ENCODE data around the gene IRS1.

Gene IRS1

DNA sequence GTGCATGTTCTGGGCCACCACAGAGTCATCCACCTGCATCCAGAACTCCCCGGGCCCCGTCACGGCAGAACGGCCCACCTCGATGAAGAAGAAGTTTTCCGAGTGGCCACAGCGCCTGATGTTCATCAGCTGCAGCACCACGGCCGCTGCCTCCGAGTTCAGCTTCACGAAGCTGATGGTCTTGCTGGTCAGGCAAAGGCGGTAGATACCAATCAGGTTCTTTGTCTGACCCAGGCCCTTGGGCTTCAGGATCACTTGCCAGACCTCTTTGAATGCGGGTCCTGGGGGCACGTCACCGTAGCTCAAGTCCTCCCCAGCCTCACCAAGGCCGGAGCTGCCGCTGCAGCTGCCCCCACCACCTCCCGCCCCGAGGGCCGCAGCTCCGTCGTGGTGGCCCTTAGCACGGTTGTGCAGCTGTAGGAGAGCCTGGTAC lies 1.6 kb downstream of the IRS1 start:
- no peaks in the 10 kb centered on the region for H3K27me3 ChIP-seq (replicated peaks; ENCODE audit: control insufficient read depth, insufficient read depth, low read length, poor library complexity, severe bottlenecking)
- H3K9me3 ChIP-seq (ENCODE audit: control insufficient read depth, low read length), result no peaks in the 10 kb centered on the region
- H3K4me1 ChIP-seq (ENCODE audit: control insufficient read depth, insufficient read depth, low read length, poor library complexity, severe bottlenecking), result peaks cover 23% of the 10 kb centered on the region
- H3K36me3 ChIP-seq (ENCODE audit: control insufficient read depth, insufficient read depth, low read length), result no peaks in the 10 kb centered on the region
- H3K4me3 ChIP-seq (ENCODE audit: insufficient read depth, low read depth, low read length, poor library complexity, severe bottlenecking), result peak overlapping the region; percentile 88
- no peak overlapping the region for H3K27ac ChIP-seq (ENCODE audit: insufficient read depth, low read length, poor library complexity, severe bottlenecking)
- no peak for DNase-seq

DNA sequence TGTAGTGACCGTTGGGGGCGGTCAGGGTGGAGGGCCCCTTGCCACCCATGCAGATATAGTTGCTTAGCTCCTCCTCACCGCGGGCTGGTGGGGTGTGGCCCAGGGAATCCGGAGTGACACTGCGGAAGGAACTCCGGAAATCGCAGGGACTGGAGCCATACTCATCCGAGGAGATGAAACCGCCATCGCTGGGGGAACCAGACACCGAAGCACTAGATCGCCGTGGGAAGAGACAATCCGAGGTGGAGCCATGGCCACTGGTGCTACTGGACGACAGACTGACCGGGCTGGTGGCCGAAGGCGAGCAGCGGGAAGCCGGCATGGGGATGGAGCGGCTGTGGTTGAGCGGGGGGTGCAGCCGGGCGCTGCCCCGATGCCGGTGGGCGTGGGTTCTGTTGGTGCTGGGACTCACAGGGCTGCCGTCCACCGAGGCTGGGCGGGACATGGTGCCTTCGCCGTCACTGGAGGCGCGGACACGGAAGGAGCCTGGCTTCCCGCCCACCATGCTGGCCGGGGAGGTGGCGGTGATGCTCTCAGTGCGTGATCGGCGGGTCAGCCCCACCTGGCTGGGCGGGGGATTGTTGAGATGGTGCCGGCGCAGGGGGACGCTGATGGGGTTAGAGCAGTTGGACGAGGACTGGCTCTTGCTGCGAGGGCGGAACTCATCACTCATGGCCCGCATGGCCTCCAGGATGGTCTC lies 2.2 kb downstream of the IRS1 start:
- Histone ChIP-seq H3K9me3 (ENCODE audit: control insufficient read depth, low read length) (no peaks in the 10 kb centered on the region), H3K36me3 (ENCODE audit: control insufficient read depth, insufficient read depth, low read length) (no peaks in the 10 kb centered on the region), H3K27ac (ENCODE audit: insufficient read depth, low read length, poor library complexity, severe bottlenecking) (no peak overlapping the region), H3K4me3 (ENCODE audit: insufficient read depth, low read depth, low read length, poor library complexity, severe bottlenecking) (no peak overlapping the region), H3K4me1 (ENCODE audit: control insufficient read depth, insufficient read depth, low read length, poor library complexity, severe bottlenecking) (peaks cover 24% of the 10 kb centered on the region), H3K27me3 (replicated peaks; ENCODE audit: control insufficient read depth, insufficient read depth, low read length, poor library complexity, severe bottlenecking) (no peaks in the 10 kb centered on the region)
- DNase-seq, result no peak

DNA sequence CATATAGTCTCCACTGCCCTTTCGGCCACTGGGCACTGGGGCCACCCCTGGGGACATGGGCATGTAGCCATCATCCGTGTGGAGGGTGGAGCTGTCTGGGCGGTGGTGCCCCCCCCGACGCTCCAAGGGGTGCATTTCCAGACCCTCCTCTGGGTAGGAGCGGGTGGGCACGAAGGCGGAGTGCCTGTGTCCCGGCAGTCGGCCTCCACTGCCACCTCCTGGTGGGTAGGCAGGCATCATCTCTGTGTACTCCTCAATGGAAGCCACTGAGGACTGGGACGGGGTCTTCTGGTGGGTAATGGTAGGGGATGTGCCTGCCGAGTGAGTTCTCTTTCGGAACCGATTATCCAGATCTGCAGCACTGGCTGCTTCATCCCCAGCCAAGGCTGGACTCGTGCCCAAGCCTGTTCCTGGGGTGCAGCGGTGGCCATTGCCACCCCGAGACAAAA lies 2.8 kb downstream of the IRS1 start:
- Histone ChIP-seq H3K9me3 (ENCODE audit: control insufficient read depth, low read length) (no peaks in the 10 kb centered on the region), H3K4me3 (ENCODE audit: insufficient read depth, low read depth, low read length, poor library complexity, severe bottlenecking) (no peak overlapping the region), H3K27ac (ENCODE audit: insufficient read depth, low read length, poor library complexity, severe bottlenecking) (no peak overlapping the region), H3K36me3 (ENCODE audit: control insufficient read depth, insufficient read depth, low read length) (no peaks in the 10 kb centered on the region), H3K27me3 (replicated peaks; ENCODE audit: control insufficient read depth, insufficient read depth, low read length, poor library complexity, severe bottlenecking) (no peaks in the 10 kb centered on the region), H3K4me1 (ENCODE audit: control insufficient read depth, insufficient read depth, low read length, poor library complexity, severe bottlenecking) (peaks cover 30% of the 10 kb centered on the region)
- DNase-seq, result no peak

DNA sequence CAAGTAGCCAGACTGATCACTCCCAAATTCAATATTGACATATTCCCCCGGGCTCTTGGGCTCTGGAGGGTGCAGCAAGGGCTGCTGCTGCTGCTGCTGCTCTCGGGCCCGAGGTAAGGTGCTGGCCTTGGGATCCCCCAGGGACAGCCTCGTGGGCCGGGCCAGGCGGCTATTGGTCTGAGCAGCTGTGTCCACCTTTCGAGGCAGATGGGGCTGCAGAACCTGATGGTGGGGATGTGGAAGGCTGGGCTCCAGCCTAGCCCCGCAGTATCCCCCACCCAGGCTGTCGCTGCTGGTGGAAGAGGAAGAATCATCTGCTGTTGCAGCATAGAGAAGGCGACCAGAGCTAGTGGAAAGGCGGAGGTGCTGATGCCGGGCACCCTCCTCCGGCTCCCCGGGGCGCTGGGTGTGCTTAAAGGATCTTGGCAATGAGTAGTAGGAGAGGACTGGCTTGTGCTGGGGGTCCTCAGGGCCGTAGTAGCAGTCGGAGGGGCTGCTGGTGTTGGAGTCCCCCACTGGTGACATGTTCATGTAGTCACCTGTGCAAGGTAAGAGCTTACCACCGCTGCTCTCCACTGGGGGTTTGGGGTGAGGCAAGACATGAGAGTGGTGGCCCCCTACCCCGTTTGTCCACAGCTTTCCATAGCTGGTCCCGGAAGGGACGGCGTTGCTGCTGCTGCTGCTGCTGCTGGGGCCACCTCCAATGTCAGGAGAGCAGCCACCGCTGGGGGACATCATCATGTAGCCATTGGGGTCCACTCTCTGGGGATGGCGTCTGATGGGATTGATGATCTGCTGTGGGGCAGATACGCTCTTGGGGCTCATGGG lies 3.4 kb downstream of the IRS1 start:
- H3K9me3 ChIP-seq (ENCODE audit: control insufficient read depth, low read length), result no peaks in the 10 kb centered on the region
- H3K4me1 ChIP-seq (ENCODE audit: control insufficient read depth, insufficient read depth, low read length, poor library complexity, severe bottlenecking), result peaks cover 30% of the 10 kb centered on the region
- H3K36me3 ChIP-seq (ENCODE audit: control insufficient read depth, insufficient read depth, low read length), result no peaks in the 10 kb centered on the region
- H3K4me3 ChIP-seq (ENCODE audit: insufficient read depth, low read depth, low read length, poor library complexity, severe bottlenecking), result no peak overlapping the region
- H3K27me3 ChIP-seq (replicated peaks; ENCODE audit: control insufficient read depth, insufficient read depth, low read length, poor library complexity, severe bottlenecking), result no peaks in the 10 kb centered on the region
- DNase-seq, result no peak
- no peak overlapping the region for H3K27ac ChIP-seq (ENCODE audit: insufficient read depth, low read length, poor library complexity, severe bottlenecking)

DNA sequence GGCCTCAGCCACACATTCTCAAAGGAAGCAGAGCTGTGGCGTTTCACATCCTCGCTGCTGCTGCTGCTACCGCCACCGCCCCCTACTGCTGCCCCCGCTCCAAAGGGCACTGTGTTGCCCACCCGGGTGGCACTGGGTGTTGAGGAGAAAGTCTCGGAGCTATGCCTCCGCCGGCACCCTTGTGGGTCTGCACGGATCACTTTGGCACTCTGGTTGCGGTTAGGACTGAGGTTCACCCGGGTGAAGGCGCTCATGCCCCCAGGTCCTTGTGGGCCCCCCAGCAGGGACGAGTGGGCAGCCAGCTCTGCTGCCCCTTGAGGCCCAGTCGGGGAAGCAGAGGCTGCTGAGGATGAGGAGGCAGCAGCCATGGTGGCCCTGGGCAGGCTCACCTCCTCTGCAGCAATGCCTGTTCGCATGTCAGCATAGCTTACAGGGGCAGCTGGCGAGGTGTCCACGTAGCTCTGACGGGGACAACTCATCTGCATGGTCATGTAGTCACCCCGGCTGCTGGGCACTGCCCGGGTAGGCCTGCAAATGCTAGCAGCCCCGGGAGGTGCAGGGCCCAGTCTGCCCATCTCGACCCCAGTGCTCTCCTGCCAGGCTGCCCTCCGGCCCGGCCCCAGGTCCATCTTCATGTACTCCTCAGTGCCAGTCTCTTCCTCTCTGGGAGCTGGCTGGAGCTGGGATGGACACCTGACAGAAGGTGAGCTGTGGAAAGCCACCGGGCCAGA lies 4.2 kb downstream of the IRS1 start:
- H3K27me3 ChIP-seq (replicated peaks; ENCODE audit: control insufficient read depth, insufficient read depth, low read length, poor library complexity, severe bottlenecking), result no peaks in the 10 kb centered on the region
- no peaks in the 10 kb centered on the region for H3K36me3 ChIP-seq (ENCODE audit: control insufficient read depth, insufficient read depth, low read length)
- no peak for DNase-seq
- H3K9me3 ChIP-seq (ENCODE audit: control insufficient read depth, low read length), result no peaks in the 10 kb centered on the region
- H3K4me3 ChIP-seq (ENCODE audit: insufficient read depth, low read depth, low read length, poor library complexity, severe bottlenecking), result no peak overlapping the region
- H3K4me1 ChIP-seq (ENCODE audit: control insufficient read depth, insufficient read depth, low read length, poor library complexity, severe bottlenecking), result peaks cover 29% of the 10 kb centered on the region
- no peak overlapping the region for H3K27ac ChIP-seq (ENCODE audit: insufficient read depth, low read length, poor library complexity, severe bottlenecking)

DNA sequence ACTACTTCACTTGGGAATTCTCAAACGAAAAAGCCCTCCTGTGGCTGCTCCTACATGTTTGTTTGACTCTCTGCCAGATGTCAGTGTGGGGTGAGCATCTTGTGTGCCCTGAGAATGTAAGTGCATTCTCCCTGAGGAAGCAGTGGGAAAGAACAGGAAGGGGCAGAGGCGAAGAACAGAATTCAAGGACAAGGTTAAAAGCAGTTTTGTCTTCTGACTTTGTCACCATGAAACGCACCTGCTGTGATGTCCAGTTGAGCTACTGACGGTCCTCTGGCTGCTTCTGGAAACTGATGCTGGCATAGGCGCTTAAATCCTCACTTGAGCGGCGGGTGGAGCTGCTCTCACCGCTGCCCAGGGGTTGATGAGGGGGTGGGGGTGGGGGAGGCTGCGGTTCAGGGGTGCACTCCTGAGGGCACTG lies 4.9 kb downstream of the IRS1 start:
- H3K4me1 ChIP-seq (ENCODE audit: control insufficient read depth, insufficient read depth, low read length, poor library complexity, severe bottlenecking), result peaks cover 23% of the 10 kb centered on the region
- H3K9me3 ChIP-seq (ENCODE audit: control insufficient read depth, low read length), result no peaks in the 10 kb centered on the region
- H3K36me3 ChIP-seq (ENCODE audit: control insufficient read depth, insufficient read depth, low read length), result no peaks in the 10 kb centered on the region
- H3K27me3 ChIP-seq (replicated peaks; ENCODE audit: control insufficient read depth, insufficient read depth, low read length, poor library complexity, severe bottlenecking), result no peaks in the 10 kb centered on the region
- no peak overlapping the region for H3K27ac ChIP-seq (ENCODE audit: insufficient read depth, low read length, poor library complexity, severe bottlenecking)
- H3K4me3 ChIP-seq (ENCODE audit: insufficient read depth, low read depth, low read length, poor library complexity, severe bottlenecking), result no peak overlapping the region
- DNase-seq, result no peak

DNA sequence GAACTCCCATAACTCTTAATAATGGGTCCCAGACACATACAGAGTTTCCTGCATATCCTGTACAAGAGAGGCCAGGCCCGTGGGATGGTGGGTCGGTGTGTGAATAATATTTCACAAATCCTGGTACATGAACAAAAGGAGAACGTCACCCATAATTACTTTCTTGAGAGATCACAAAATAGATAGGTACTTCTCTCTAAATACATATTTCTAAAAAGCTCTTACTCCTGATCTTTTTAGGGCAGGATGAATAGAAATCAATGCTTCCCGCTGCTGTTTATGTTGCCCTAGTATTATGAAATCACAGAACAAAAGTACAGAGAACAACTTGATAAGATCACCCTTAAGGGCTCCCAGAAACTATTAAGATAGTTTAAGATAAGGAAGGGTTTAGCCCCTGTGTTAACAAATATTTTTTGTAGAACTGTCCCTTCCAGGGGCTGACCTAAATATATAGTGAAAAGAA lies 5.4 kb downstream of the IRS1 start:
- Histone ChIP-seq H3K9me3 (ENCODE audit: control insufficient read depth, low read length) (no peaks in the 10 kb centered on the region), H3K36me3 (ENCODE audit: control insufficient read depth, insufficient read depth, low read length) (no peaks in the 10 kb centered on the region), H3K4me3 (ENCODE audit: insufficient read depth, low read depth, low read length, poor library complexity, severe bottlenecking) (no peak overlapping the region), H3K27ac (ENCODE audit: insufficient read depth, low read length, poor library complexity, severe bottlenecking) (no peak overlapping the region), H3K27me3 (replicated peaks; ENCODE audit: control insufficient read depth, insufficient read depth, low read length, poor library complexity, severe bottlenecking) (no peaks in the 10 kb centered on the region), H3K4me1 (ENCODE audit: control insufficient read depth, insufficient read depth, low read length, poor library complexity, severe bottlenecking) (peaks cover 20% of the 10 kb centered on the region)
- DNase-seq, result no peak

DNA sequence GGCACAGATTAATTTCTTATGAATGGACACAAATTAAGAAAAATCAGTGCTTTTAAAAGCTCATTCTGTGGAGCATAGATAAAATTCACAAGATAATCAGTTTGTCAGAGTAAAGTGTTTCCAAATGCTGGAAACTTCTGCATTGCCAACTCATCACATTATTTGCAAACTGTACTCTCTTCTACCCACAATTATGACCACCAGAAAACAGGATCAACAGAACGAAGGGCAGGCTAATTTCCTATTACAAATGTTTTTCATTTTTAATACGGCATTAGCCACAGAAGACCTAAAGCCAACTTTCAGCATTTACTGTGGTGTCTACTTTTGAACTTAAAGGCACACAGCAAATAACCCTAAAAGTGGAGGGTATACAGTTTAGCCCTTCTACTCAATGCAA lies 6.0 kb downstream of the IRS1 start:
- no peak overlapping the region for H3K27ac ChIP-seq (ENCODE audit: insufficient read depth, low read length, poor library complexity, severe bottlenecking)
- H3K4me1 ChIP-seq (ENCODE audit: control insufficient read depth, insufficient read depth, low read length, poor library complexity, severe bottlenecking), result peaks cover 19% of the 10 kb centered on the region
- H3K27me3 ChIP-seq (replicated peaks; ENCODE audit: control insufficient read depth, insufficient read depth, low read length, poor library complexity, severe bottlenecking), result no peaks in the 10 kb centered on the region
- H3K9me3 ChIP-seq (ENCODE audit: control insufficient read depth, low read length), result no peaks in the 10 kb centered on the region
- no peak overlapping the region for H3K4me3 ChIP-seq (ENCODE audit: insufficient read depth, low read depth, low read length, poor library complexity, severe bottlenecking)
- H3K36me3 ChIP-seq (ENCODE audit: control insufficient read depth, insufficient read depth, low read length), result no peaks in the 10 kb centered on the region
- no peak for DNase-seq

DNA sequence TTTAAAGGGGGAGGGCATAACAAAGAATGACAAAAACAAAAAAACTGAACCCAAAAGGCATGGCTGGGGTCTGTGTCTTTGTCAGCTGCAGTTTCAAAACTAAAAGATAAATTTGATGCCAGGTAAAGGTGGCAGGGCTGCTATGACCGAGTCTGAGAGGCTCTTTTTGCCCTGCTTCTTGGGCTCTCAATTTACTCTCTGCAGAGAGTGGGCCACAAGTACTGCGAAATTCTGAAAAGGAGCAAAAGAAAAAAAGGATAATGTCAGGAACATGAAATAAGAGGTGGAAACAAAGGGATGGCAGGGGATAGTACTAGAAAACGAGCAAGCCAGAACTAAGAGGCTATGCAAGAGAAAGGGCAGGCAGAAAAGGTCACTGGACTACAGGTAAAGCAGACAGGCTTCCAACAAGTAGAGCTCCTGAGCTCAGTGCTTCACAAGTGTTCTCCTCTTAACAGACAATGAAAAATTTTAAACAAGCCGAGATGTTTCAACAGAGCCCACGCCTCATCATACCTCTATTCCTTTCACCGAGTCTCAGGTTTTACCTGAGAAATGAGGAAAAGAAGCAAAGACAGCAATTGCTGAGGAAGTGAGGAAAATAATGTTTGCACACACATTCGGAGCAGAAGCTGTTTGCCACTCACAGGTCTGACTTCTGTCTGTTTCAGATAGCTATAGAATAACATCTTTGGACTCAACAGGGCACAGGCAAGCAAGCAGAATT lies 7.3 kb downstream of the IRS1 start:
- Histone ChIP-seq H3K27ac (ENCODE audit: insufficient read depth, low read length, poor library complexity, severe bottlenecking) (peak overlapping the region; percentile 84), H3K9me3 (ENCODE audit: control insufficient read depth, low read length) (no peaks in the 10 kb centered on the region), H3K4me1 (ENCODE audit: control insufficient read depth, insufficient read depth, low read length, poor library complexity, severe bottlenecking) (peaks cover 13% of the 10 kb centered on the region), H3K36me3 (ENCODE audit: control insufficient read depth, insufficient read depth, low read length) (no peaks in the 10 kb centered on the region), H3K4me3 (ENCODE audit: insufficient read depth, low read depth, low read length, poor library complexity, severe bottlenecking) (peak overlapping the region; percentile 66), H3K27me3 (replicated peaks; ENCODE audit: control insufficient read depth, insufficient read depth, low read length, poor library complexity, severe bottlenecking) (no peaks in the 10 kb centered on the region)
- DNase-seq, result no peak

Data from effector memory CD4-positive, alpha-beta T cell (primary cell).